Panc1 (cell line): ENCODE measurements around the gene AP3D1.

Experiments
- CTCF ChIP-seq: fragments of 450-650 bp; IDR thresholded peaks from 2 replicates; pipeline ENCODE4 v1.5.1; 2017; ENCODE audit warnings: mild to moderate bottlenecking
- POLR2AphosphoS5 ChIP-seq: IDR thresholded peaks from 2 replicates; pipeline ENCODE4 v1.6.1; 2012; ENCODE audit warnings: mild to moderate bottlenecking, low read depth, low read length, moderate library complexity
- REST ChIP-seq, 2 experiments: IDR thresholded peaks; 2 replicates each; pipeline ENCODE4 v1.6.1; 2011 to 2012; ENCODE audit warnings: low read depth in 2 of 2, control low read depth in 1 of 2, low read length in 1 of 2, mild to moderate bottlenecking in 1 of 2, moderate library complexity in 1 of 2; ENCODE audit not compliant: insufficient read depth in 1 of 2
- TCF7L2 ChIP-seq: IDR thresholded peaks from 2 replicates; pipeline ENCODE4 v1.6.1; 2011; ENCODE audit warnings: mild to moderate bottlenecking, low read depth, low read length, inconsistent platforms

GRCh38 chr19:2099054-2099501 is 52.3 kb downstream of the AP3D1 start:
- TF ChIP-seq CTCF (no peak), POLR2AphosphoS5 (no peak), REST (IDR thresholded peaks at IDR 0.05; ENCODE audit: insufficient read depth in 1 of 2, low read depth in 2 of 2, low read length in 1 of 2) (no peak), TCF7L2 (no peak)
